H1 (cell line): ENCODE measurements around the gene BHMT2. TPM values are rescaled to one million over a fixed set of nuclear protein-coding genes. Genes with fewer than 3 reads are reported as not detected.

ENCODE experiments used
- CTCF ChIA-PET: fragments of 300-600 bp; sonication (Branson Sonifier 250); formaldehyde crosslinking; loops from one replicate; lab custom pipeline; 2021; ENCODE audit not compliant: partially characterized antibody; lab: Charles Lee
- POLR2A ChIA-PET: fragments of 300-600 bp; sonication (Branson Sonifier 250); formaldehyde crosslinking; loops from one replicate; lab custom pipeline; 2021; ENCODE audit warnings: inconsistent platforms; ENCODE audit not compliant: partially characterized antibody; lab: Charles Lee
- DNase-seq, 2 experiments: peaks; one replicate each; pipeline versions ENCODE4 v3.0.0 to v3.0.0-alpha.2; 2010 to 2022; ENCODE audit warnings: low spot score in 2 of 2, low read depth in 1 of 2, mixed read lengths in 1 of 2
- FAIRE-seq: peaks from 2 replicates; lab custom pipeline; 2011; peaks lifted over from hg19 to GRCh38; lab: Jason Lieb, UNC
- H2AFZ ChIP-seq: 2 replicates; pipeline ENCODE4 v1.8.1; 2012; ENCODE audit warnings: low read length, inconsistent platforms
- H2AK5ac ChIP-seq: 2 replicates; pipeline ENCODE4 v1.6.1; 2013; ENCODE audit warnings: low read depth, low read length
- H2BK120ac ChIP-seq: replicated peaks from 2 replicates; pipeline ENCODE3; 2013; ENCODE audit warnings: low read depth, low read length, inconsistent platforms
- H2BK12ac ChIP-seq: 2 replicates; pipeline ENCODE4 v1.6.1; 2013; ENCODE audit warnings: low read depth, low read length
- H2BK15ac ChIP-seq: 2 replicates; pipeline ENCODE4 v1.6.1; 2013; ENCODE audit warnings: low read length
- H2BK20ac ChIP-seq: 2 replicates; pipeline ENCODE4 v1.6.1; 2013; ENCODE audit warnings: low read length
- H2BK5ac ChIP-seq: 2 replicates; pipeline ENCODE4 v1.6.1; 2013; ENCODE audit warnings: low read depth, low read length
- H3K14ac ChIP-seq: 2 replicates; pipeline ENCODE4 v1.6.1; 2013; ENCODE audit warnings: inconsistent platforms; ENCODE audit not compliant: insufficient read length
- H3K18ac ChIP-seq: 2 replicates; pipeline ENCODE4 v1.6.1; 2013; ENCODE audit warnings: low read length; ENCODE audit errors: extremely low read depth
- H3K23ac ChIP-seq: 2 replicates; pipeline ENCODE4 v1.6.1; 2013; ENCODE audit warnings: inconsistent platforms; ENCODE audit not compliant: insufficient read length
- H3K23me2 ChIP-seq: 2 replicates; pipeline ENCODE4 v1.6.1; 2013; ENCODE audit warnings: low read depth, low read length
- H3K27ac ChIP-seq: 2 replicates; pipeline ENCODE4 v1.6.1; 2011; ENCODE audit warnings: low read depth, low read length, inconsistent platforms
- H3K27me3 ChIP-seq, 4 experiments: replicated peaks in 1 of 4; 1 replicate in 1 of 4; 2 replicates in 3 of 4; pipeline versions ENCODE4 v1.6.1 to v1.8.1; 2011 to 2013; ENCODE audit warnings: low read length in 3 of 4, mild to moderate bottlenecking in 3 of 4, inconsistent platforms in 2 of 4, mixed read lengths in 2 of 4, moderate library complexity in 1 of 4; ENCODE audit not compliant: control insufficient read depth in 3 of 4, insufficient read depth in 3 of 4; ENCODE audit errors: extremely low read depth in 1 of 4
- H3K36me3 ChIP-seq, 4 experiments: 2 replicates each; pipeline versions ENCODE4 v1.6.1 to v1.8.1; 2011 to 2013; ENCODE audit warnings: mild to moderate bottlenecking in 4 of 4, low read length in 3 of 4, moderate library complexity in 2 of 4, control low read depth in 1 of 4, inconsistent platforms in 1 of 4; ENCODE audit not compliant: insufficient read depth in 4 of 4, control insufficient read depth in 2 of 4
- H3K4ac ChIP-seq: replicated peaks from 2 replicates; pipeline ENCODE3; 2013; ENCODE audit warnings: low read length, low read depth, mixed read lengths, inconsistent platforms; ENCODE audit not compliant: insufficient read length
- H3K4me1 ChIP-seq, 4 experiments: replicated peaks in 1 of 4; 1 replicate in 1 of 4; 2 replicates in 3 of 4; pipeline versions ENCODE4 v1.6.1 to v1.8.1; 2011 to 2013; ENCODE audit warnings: low read length in 3 of 4, inconsistent platforms in 2 of 4, mixed read lengths in 1 of 4; ENCODE audit not compliant: insufficient read depth in 4 of 4, control insufficient read depth in 3 of 4
- H3K4me2 ChIP-seq, 2 experiments: 2 replicates each; pipeline versions ENCODE4 v1.6.1 to v1.8.1; 2011 to 2013; ENCODE audit warnings: low read depth in 2 of 2, low read length in 2 of 2, control low read depth in 1 of 2, inconsistent platforms in 1 of 2, mild to moderate bottlenecking in 1 of 2; ENCODE audit not compliant: insufficient read depth in 1 of 2
- H3K4me3 ChIP-seq, 4 experiments: fragments of 200-600, 300-600 bp in 1 of 4; sonication (generic), shearing (Covaris generic), sonication (Bioruptor Twin) in 1 of 4; 2 replicates each; pipeline versions ENCODE4 v1.5.1 to v1.8.1; 2011 to 2016; ENCODE audit warnings: low read length in 4 of 4, low read depth in 3 of 4, control low read depth in 2 of 4, inconsistent platforms in 2 of 4, mild to moderate bottlenecking in 2 of 4, mixed read lengths in 1 of 4, moderate library complexity in 1 of 4; ENCODE audit not compliant: insufficient read depth in 2 of 4; ENCODE audit errors: extremely low read depth in 1 of 4
- H3K56ac ChIP-seq: replicated peaks from 2 replicates; pipeline ENCODE3; 2013; ENCODE audit warnings: low read depth, mild to moderate bottlenecking, mixed read lengths, low read length, inconsistent platforms; ENCODE audit not compliant: insufficient read length
- H3K79me1 ChIP-seq: 2 replicates; pipeline ENCODE4 v1.6.1; 2013; ENCODE audit warnings: low read depth, low read length, control low read depth
- H3K79me2 ChIP-seq, 2 experiments: 2 replicates each; pipeline versions ENCODE4 v1.6.1 to v1.8.1; 2012 to 2013; ENCODE audit warnings: low read length in 2 of 2, mild to moderate bottlenecking in 2 of 2, inconsistent platforms in 1 of 2; ENCODE audit not compliant: insufficient read depth in 2 of 2, control insufficient read depth in 1 of 2
- H3K9ac ChIP-seq, 4 experiments: replicated peaks in 1 of 4; 1 replicate in 1 of 4; 2 replicates in 3 of 4; pipeline versions ENCODE4 v1.6.1 to v1.8.1; 2011 to 2013; ENCODE audit warnings: low read depth in 3 of 4, low read length in 3 of 4, control low read depth in 2 of 4, mild to moderate bottlenecking in 2 of 4, moderate library complexity in 2 of 4, inconsistent platforms in 1 of 4; ENCODE audit errors: extremely low read depth in 1 of 4
- H3K9me3 ChIP-seq, 2 experiments: 2 replicates each; pipeline versions ENCODE4 v1.6.1 to v1.8.1; 2012 to 2013; ENCODE audit warnings: mild to moderate bottlenecking in 2 of 2, moderate library complexity in 2 of 2, control low read depth in 1 of 2, inconsistent platforms in 1 of 2, low read depth in 1 of 2, low read length in 1 of 2, mixed read lengths in 1 of 2; ENCODE audit not compliant: insufficient read depth in 2 of 2
- H4K20me1 ChIP-seq, 2 experiments: replicated peaks in 1 of 2; 2 replicates each; pipeline versions ENCODE3 to v1.8.1; 2011 to 2013; ENCODE audit warnings: inconsistent platforms in 2 of 2, low read length in 2 of 2, mild to moderate bottlenecking in 1 of 2; ENCODE audit not compliant: insufficient read depth in 2 of 2, control insufficient read depth in 1 of 2
- H4K5ac ChIP-seq: 2 replicates; pipeline ENCODE4 v1.6.1; 2013; ENCODE audit warnings: low read length, low read depth, mixed read lengths, inconsistent platforms; ENCODE audit not compliant: insufficient read length
- H4K8ac ChIP-seq: 2 replicates; pipeline ENCODE4 v1.8.0; 2013; ENCODE audit warnings: mild to moderate bottlenecking, moderate library complexity, low read length, inconsistent platforms; ENCODE audit not compliant: insufficient read depth; ENCODE audit errors: extremely low read depth
- H4K91ac ChIP-seq: replicated peaks from 2 replicates; pipeline ENCODE3; 2013; ENCODE audit warnings: low read length, mixed read lengths, inconsistent platforms; ENCODE audit not compliant: insufficient read length
- ATF2 ChIP-seq: IDR thresholded peaks from 2 replicates; pipeline ENCODE4 v1.6.1; 2012; ENCODE audit warnings: low read length, inconsistent platforms
- BCL11A ChIP-seq, 2 experiments: IDR thresholded peaks; one replicate each; pipeline ENCODE4 v1.6.1; 2011; ENCODE audit warnings: low read depth in 2 of 2, low read length in 2 of 2, mild to moderate bottlenecking in 2 of 2
- CHD1 ChIP-seq: IDR thresholded peaks from 2 replicates; pipeline ENCODE4 v1.6.1; 2012; ENCODE audit warnings: low read depth, low read length, improper control_type of control experiment
- CTBP2 ChIP-seq: IDR thresholded peaks from 2 replicates; pipeline ENCODE4 v1.7.0; 2011; ENCODE audit warnings: borderline replicate concordance, mild to moderate bottlenecking, moderate library complexity, mixed read lengths, low read length; ENCODE audit not compliant: insufficient read depth, insufficient read length
- GABPA ChIP-seq: IDR thresholded peaks from 2 replicates; pipeline ENCODE4 v1.6.1; 2011; ENCODE audit warnings: mild to moderate bottlenecking, low read length, moderate library complexity, borderline replicate concordance; ENCODE audit not compliant: insufficient read depth
- NRF1 ChIP-seq: IDR thresholded peaks from 2 replicates; pipeline ENCODE4 v1.6.1; 2011; ENCODE audit warnings: mild to moderate bottlenecking, low read depth, low read length, improper control_type of control experiment
- RAD21 ChIP-seq, 2 experiments: IDR thresholded peaks in 1 of 2; conservative IDR thresholded peaks in 1 of 2; 2 replicates each; pipeline ENCODE4 v1.6.1; 2011; ENCODE audit warnings: low read depth in 2 of 2, low read length in 2 of 2, improper control_type of control experiment in 1 of 2, inconsistent platforms in 1 of 2, mild to moderate bottlenecking in 1 of 2, moderate library complexity in 1 of 2
- SIX5 ChIP-seq: IDR thresholded peaks from 2 replicates; pipeline ENCODE4 v1.6.1; 2011; ENCODE audit warnings: mild to moderate bottlenecking, low read depth, low read length
- SP4 ChIP-seq: IDR thresholded peaks from 2 replicates; pipeline ENCODE4 v1.6.1; 2012; ENCODE audit warnings: low read length, inconsistent platforms
- TCF12 ChIP-seq: IDR thresholded peaks from 2 replicates; pipeline ENCODE4 v1.6.1; 2011; ENCODE audit warnings: low read depth, mild to moderate bottlenecking, low read length
- WGBS, 2 experiments: shearing (Covaris generic) in 1 of 2; methylation state at CpG; one replicate each; pipeline versions ENCODE4 v1.1.6 to v1.1.7; 2013 to 2015; ENCODE audit warnings: low lambda C conversion rate in 2 of 2, mixed read lengths in 2 of 2, inconsistent platforms in 1 of 2, low coverage in 1 of 2, missing lambda C conversion rate in 1 of 2; ENCODE audit not compliant: insufficient replicate concordance in 2 of 2, insufficient coverage in 1 of 2, insufficient read length in 1 of 2; ENCODE audit errors: extremely low coverage in 1 of 2, missing lambda C conversion rate in 1 of 2; 5-methylcytosine and 5-hydroxymethylcytosine counted together
- polyA plus RNA-seq, 7 experiments: library from polyadenylated mRNA; depleted of rRNA in 3 of 7; stranded (reverse) in 5 of 7; unstranded in 2 of 7; fragments of >200 nt in 5 of 7; fragments of 200-250 nt in 2 of 7; gene quantifications; 1 replicate in 5 of 7; 2 replicates in 1 of 7; 4 replicates in 1 of 7; pipeline versions ENCODE4 v1.2.1 to v1.2.3, GENCODE V29; 2011 to 2013; ENCODE audit warnings: missing spikeins in 2 of 7, mixed read lengths in 2 of 7
- total RNA-seq: library from RNA; stranded (reverse); fragmentation: NEBNext Ultra II Directional; extraction: Animal tissue kit (Norgen Biotek cat#: 25700); gene quantifications from 2 replicates; pipeline ENCODE4 v1.2.1, GENCODE V29; 2021
- TF ChIP-seq, protein P1 (sequence below): IDR thresholded peaks from 2 replicates; pipeline ENCODE4 v1.6.1; 2011; ENCODE audit warnings: low read depth, mild to moderate bottlenecking, low read length; ENCODE audit not compliant: insufficient read depth
- TF ChIP-seq, protein P2 (sequence below): IDR thresholded peaks from 2 replicates; pipeline ENCODE4 v1.6.1; 2012; ENCODE audit warnings: inconsistent platforms

BHMT2 gene
- total and polyA plus RNA-seq, 2 of the 8 experiments (the other 6 are each of a cell fraction or from before 2014, with no cell fraction given): 0.11 TPM; not detected in 1

GRCh38 chr5:79036769-79037168, 32.8 kb upstream of the BHMT2 start:
- Histone ChIP-seq H2BK120ac (no peak overlapping the region), H2BK12ac (no peak overlapping the region), H3K56ac (no peak overlapping the region), H3K27me3 (no peaks in the 10 kb centered on the region), H4K91ac (no peak overlapping the region), H2AFZ (no peak overlapping the region), H4K5ac (no peak overlapping the region), H2BK15ac (no peak overlapping the region), H3K9ac (no peak overlapping the region), H3K4me3 (no peak overlapping the region), H2AK5ac (no peak overlapping the region), H3K4ac (no peak overlapping the region), H2BK5ac (no peak overlapping the region), H3K36me3 (no peaks in the 10 kb centered on the region), H2BK20ac (no peak overlapping the region), H3K9me3 (no peaks in the 10 kb centered on the region), H3K79me1 (no peaks in the 10 kb centered on the region), H3K23me2 (no peaks in the 10 kb centered on the region), H3K4me2 (no peak overlapping the region), H3K18ac (no peak overlapping the region), H3K4me1 (no peaks in the 10 kb centered on the region), H3K27ac (no peak overlapping the region), H3K23ac (no peak overlapping the region), H4K8ac (no peak overlapping the region), H3K79me2 (no peaks in the 10 kb centered on the region), H4K20me1 (no peaks in the 10 kb centered on the region), H3K14ac (no peak overlapping the region)
- FAIRE-seq (no peak), DNase-seq (no peak)
- ChIA-PET CTCF (no interaction called here), POLR2A (no interaction called here)
- 98% methylated on average over 2 of the region's 2 CpGs; no CpG with 5 or more reads in 1 of the 2 experiments for WGBS, 2 experiments
- TF ChIP-seq, protein P1, sequence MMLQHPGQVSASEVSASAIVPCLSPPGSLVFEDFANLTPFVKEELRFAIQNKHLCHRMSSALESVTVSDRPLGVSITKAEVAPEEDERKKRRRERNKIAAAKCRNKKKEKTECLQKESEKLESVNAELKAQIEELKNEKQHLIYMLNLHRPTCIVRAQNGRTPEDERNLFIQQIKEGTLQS: no peak
- TF ChIP-seq NRF1 (no peak), ATF2 (no peak), CTBP2 (no peak), BCL11A (IDR thresholded peaks at IDR 0.05; ENCODE audit: low read depth in 2 of 2, low read length in 2 of 2) (no peak), SIX5 (no peak), RAD21 (IDR thresholded peaks at IDR 0.05 in 1 of 2, conservative IDR thresholded peaks at IDR 0.05 in 1 of 2; ENCODE audit: low read depth in 2 of 2, low read length in 2 of 2) (no peak), CHD1 (no peak), SP4 (no peak), GABPA (no peak), TCF12 (no peak)
- TF ChIP-seq, protein P2, sequence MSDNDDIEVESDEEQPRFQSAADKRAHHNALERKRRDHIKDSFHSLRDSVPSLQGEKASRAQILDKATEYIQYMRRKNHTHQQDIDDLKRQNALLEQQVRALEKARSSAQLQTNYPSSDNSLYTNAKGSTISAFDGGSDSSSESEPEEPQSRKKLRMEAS: no peak
